DMS 273 treated with DMSO at 0.1 percent for 48 hours (cell line): Measurements from ENCODE around the gene ZMYM1.
"Not testable (repeated sequence)": the region's sequence is repeated elsewhere in the genome, so short reads cannot be mapped to it uniquely, and the experiment has no call there.

Experiments used
- DNase-seq: peaks from one replicate; lab custom pipeline; 2025; lab: John Stamatoyannopoulos, UW

Gene ZMYM1

GRCh38 chr1:35076426-35076825 is 2.8 kb upstream of the ZMYM1 start:
- DNase-seq, result not testable (repeated sequence)

DNA sequence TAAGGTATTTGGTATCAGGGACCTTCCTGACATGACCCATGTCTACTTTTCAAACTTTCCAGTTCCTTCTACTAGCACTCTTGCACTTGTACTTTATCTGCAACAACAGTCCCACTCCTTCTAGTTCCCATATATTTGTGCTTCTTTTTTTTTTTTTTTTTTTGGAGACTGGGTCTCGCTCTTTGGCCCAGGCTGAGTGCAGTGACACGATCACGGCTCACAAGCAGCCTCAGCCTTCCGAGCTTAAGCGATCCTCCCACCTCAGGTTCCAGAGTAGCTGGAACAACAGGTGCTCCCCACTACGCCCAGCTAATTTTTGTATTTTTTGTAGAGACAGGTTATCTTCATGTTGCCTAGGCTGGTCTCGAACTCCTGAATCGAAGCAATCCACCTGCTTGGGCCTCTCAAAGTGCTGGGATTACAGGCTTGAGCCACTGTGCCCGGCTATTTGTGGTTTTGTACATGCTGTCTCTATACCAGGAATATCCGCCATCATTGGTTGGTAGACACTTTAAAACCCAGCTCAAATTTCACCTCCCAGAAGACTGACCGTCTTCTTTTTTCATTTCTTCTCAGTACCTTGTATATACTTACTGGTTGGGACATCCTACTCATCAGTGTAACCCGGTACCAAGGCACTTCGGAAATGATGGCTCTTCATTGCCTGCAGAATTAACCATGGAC is 1.1 kb downstream of the ZMYM1 start:
- DNase-seq, result no peak

DNA sequence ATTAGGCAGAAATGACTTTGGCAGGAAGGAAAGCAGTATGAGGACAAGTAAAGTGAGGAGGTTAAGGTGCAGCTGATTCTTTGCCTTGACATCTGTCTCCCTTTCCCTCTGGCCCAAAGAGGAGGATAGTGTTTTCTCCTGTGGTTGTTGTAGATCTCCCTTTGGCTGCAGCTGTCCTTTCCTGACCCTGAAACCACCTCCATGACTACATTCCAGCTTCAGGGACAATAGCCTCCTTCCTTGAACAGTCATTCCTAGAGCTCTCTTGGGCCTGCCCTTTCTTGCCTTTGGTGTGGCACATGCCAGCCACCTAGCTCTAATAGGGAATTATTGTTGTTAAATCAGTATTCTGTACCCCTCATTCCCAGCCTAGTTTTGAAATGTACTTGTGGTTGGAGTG is 6.2 kb downstream of the ZMYM1 start:
- DNase-seq, result no peak

DNA sequence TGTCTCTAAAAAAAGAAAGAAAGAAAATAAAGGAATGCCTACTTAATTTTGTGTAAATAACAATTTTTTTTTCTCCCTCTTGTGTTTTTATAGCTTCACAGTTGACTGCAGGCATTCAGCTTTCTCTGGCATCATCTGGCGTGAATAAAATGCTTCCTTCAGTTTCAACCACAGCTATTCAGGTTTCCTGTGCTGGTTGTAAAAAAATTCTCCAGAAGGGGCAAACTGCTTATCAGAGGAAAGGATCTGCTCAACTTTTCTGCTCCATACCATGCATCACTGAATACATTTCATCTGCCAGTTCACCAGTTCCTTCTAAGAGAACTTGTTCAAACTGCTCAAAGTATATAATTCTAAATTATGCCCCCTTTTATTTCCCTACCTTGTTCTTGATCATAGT is 18.0 kb downstream of the ZMYM1 start:
- DNase-seq, result no peak

DNA sequence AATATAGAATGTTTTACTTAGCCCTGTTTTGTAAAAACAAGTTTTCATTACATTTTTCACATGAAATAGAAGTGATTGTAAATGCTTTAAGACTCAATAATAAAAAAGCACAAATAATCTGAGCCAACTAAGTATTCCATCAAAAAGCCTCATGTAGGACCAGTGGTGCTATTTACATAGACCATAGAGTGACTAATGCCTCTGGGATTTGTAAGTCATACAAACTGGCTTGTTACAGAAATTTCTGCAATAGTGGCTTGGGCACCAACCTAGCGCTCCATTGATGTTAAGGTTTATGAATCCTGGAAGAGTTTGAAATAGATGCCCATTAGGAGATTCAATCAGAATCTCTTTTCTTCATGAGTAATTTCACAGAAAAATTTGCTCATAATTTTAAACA is 31.9 kb downstream of the ZMYM1 start:
- no peak for DNase-seq

DNA sequence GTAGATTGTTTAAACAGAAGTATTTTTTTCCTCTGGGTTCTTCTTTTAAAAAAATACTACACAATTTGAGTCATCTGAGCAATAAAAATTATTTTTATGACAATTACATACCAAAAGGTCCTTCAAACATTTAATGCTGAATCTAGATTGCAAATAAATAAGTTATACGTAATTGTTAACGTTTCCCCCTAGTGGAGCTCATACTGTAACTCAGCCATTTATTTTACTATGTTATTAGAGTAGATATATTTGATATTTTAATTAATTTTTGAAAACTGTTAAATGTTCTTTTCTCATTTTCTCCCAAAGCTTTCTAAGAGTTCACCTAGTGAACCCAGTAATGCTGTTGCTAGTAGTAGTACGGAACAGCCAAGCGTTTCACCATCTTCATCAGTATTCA is 33.5 kb downstream of the ZMYM1 start:
- no peak for DNase-seq

DNA sequence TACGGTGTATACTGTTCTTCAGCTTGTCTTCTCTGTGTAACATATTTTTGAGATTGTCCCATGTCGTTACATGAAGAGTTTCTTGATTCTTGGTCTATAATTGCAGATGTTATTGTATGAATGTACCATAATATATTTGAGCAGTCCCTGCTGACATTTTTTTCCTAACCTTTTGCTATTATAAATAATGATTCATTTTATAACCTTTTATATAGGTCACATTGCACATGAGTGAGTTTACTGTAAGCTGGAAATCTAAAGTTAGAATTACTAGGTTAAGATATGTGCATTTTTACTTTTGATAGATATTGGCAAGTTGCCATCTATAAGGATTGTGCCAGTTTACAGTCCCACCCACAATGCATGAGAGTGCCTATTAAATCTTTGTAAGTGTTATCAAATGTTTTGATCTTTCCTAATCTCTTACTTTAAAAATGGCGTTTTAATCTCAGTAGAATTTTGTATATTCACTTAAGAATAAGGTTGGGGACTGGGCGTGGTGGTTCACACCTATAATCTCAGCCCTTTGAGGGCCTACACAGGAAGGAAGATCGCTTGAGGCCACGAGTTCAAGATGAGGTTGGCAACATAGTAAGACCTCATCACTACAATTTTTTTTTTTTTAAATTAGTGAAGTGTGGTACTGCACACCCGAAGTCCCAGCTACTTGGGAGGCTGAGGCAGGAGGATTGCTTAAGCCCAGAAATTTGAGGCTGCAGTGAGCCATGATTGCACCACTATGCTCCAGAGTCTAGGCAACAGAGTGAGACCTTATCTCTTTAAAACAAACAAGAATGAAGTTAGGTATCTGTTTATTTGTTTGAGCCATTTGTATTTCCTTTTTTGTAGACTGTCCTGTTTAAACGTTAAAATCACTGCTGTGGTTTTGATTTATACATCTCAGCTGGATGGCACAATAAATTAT is 36.5 kb downstream of the ZMYM1 start:
- no peak for DNase-seq

GRCh38 chr1:35120458-35121133 is 41.4 kb downstream of the ZMYM1 start:
- no peak for DNase-seq

GRCh38 chr1:35122311-35122710 is 43.1 kb downstream of the ZMYM1 start:
- DNase-seq, result no peak

- no peak for DNase-seq
These were observed 47.4 kb downstream of the ZMYM1 start for GRCh38 chr1:35126546-35126945.

GRCh38 chr1:35129080-35129479 is 49.9 kb downstream of the ZMYM1 start:
- no peak for DNase-seq

- no peak for DNase-seq
These were observed 57.6 kb downstream of the ZMYM1 start for GRCh38 chr1:35136780-35137179.

DNA sequence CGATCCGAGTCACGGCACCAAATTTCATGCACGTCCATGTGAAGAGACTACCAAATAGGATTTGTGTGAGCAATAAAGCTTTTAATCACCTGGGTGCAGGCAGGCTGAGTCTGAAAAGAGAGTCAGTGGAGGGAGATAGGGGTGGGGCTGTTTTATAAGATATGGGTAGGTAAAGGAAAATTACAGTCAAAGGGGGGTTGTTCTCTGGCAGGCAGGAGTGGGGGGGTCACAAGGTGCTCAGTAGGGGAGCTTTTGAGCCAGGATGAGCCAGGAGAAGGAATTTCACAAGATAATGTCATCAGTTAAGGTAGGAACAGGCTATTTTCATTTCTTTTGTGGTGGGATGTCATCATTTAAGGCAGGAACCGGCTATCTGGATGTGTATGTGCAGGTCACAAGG is 58.4 kb downstream of the ZMYM1 start:
- not testable (repeated sequence) for DNase-seq

- not testable (repeated sequence) for DNase-seq
These were observed 63.1 kb downstream of the ZMYM1 start for GRCh38 chr1:35142294-35142693.

DNA sequence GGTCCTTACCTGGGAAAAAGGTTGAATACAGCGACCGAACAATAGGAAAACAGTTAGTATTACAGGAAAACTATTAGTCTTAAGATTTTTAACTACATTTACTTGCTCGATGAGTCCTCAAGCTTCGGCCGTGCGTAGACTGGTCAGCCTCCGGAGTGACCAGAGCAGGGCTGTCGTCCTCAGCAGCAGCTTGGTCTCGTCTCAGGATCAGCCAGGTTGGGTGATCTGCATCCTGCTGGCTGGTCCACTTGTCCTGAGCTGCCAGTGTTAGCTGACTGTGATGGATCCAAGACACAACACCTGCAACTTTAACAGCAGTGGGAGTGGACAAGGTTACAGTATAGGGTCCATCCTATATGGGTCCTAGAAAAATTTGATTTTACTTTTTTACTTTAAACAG is 63.5 kb downstream of the ZMYM1 start:
- DNase-seq, result not testable (repeated sequence)

DNA sequence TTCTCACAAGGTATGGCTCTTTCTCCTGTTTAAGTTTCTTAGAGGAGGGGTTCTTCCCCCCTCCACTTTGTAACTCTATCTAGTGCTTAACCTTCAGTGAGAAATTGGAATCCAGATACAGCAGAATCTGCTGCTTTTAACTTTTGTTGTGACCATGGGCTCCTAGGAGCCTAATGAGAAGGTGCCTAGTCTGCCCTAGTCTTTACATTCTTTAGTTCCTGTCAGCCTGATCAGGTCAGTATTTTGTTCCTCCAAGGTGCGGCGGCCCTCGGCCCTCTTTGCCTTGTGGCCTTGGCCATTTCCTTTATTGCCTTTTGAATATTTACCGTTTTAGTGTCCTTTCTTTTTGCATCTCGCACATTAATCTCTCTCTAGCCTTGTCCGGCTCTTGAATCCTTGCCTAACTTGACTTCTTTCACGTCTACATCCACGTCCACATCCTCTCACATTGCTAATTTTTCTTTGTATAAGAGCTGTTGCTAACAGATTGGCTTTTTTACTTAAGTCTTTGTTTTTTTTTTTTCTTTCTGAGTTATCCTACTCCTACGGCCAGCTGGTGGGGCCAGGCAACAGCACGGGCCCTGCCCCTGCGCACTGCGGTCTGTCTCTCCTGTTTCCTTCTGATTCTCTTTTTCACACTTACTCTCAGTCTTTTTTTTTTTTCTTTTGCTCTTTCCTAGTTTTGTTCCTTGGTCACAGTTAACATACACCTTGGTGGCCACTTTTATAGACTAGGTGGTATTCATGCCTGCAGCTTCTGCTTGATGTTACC is 64.7 kb downstream of the ZMYM1 start:
- DNase-seq, result no peak

DNA sequence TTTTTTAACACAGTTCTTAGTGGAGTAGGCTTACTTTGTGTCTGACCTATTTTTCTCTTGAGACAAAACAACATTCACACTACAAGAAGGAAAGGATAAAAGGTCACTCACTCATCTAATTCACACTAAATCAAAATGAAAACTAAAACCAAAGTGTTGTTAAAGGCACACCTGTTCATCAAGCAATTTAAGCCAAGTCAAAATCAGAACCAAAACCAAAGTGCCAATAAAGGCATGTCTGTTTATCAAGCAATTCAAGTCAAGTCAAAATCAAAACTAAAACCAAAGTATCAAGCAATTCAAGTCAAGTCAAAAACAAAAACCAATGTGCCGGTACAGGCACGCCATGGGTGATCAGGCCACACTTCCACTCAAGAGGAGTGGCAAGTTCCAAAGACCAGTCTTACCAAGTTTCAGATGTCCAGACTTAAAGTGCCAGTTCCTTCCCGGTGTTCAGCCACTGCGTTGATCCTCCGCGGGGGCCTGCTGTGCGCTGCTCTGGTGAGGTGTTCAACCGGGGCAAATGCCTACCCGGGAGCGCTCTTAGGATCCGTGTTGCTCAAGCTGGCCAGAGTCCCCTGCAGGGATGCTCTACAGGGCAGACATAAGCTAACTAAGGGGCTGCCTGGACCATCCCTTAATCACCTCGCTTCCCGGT is 66.8 kb downstream of the ZMYM1 start:
- DNase-seq, result not testable (repeated sequence)

GRCh38 chr1:35151220-35151619 is 72.0 kb downstream of the ZMYM1 start:
- no peak for DNase-seq

DNA sequence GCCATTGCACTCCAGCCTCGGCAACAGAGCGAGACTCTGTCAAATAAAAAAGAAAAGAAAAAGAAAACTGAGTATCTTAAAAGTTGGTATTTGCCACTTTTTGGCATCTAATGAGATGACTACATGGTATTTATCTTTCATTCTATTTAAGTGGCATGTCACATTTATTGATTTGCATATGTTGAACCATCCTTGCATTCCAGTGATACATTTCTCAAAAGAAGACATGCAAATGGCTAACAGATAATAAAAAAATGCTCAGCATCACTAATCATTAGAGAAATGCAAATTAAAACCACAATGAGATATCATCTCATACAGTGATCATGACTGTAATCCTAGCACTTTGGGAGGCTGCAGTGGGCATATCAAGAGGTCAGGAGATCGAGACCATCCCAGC is 85.7 kb downstream of the ZMYM1 start:
- no peak for DNase-seq
